ENCODE measurements around the gene FAM83F.

DNA sequence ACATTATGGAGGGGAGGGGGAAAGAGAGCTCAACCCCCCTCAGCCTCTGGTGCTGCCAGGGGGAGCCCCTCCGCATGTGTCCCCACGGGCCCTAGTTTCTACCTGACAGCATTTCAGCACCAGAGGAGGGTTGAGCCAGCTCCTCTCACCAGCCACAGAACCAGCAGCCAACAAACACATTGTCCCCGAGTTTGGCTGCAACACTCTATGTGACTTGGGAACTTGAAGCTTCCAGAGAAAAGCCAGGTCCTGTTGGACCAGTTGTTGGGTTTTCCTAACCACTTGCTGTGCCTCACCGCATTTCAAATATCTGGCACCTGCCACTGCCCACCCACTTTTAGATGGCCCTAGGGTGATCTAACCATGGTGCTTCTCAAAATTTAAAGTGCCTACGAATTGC, 21.1 kb upstream of the FAM83F start:
- no peak for TF ChIP-seq EZH2 (IDR thresholded peaks at IDR 0.05; ENCODE audit: borderline replicate concordance, low read length)
- TF ChIP-seq, protein P1, sequence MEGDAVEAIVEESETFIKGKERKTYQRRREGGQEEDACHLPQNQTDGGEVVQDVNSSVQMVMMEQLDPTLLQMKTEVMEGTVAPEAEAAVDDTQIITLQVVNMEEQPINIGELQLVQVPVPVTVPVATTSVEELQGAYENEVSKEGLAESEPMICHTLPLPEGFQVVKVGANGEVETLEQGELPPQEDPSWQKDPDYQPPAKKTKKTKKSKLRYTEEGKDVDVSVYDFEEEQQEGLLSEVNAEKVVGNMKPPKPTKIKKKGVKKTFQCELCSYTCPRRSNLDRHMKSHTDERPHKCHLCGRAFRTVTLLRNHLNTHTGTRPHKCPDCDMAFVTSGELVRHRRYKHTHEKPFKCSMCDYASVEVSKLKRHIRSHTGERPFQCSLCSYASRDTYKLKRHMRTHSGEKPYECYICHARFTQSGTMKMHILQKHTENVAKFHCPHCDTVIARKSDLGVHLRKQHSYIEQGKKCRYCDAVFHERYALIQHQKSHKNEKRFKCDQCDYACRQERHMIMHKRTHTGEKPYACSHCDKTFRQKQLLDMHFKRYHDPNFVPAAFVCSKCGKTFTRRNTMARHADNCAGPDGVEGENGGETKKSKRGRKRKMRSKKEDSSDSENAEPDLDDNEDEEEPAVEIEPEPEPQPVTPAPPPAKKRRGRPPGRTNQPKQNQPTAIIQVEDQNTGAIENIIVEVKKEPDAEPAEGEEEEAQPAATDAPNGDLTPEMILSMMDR (conservative IDR thresholded peaks at IDR 0.05 in 1 of 2, IDR thresholded peaks at IDR 0.05 in 1 of 2; ENCODE audit: extremely low read depth in 1 of 2, insufficient read depth in 1 of 2, low read depth in 1 of 2, low read length in 2 of 2): no peak
